GM18867 (cell line): ENCODE results near the gene PROS1.
"Not testable (repeated sequence)": the region's sequence is repeated elsewhere in the genome, so short reads cannot be mapped to it uniquely, and the experiment has no call there.

Experiments used
- ATAC-seq: cut with Tn5 transposase; IDR thresholded peaks from one replicate; pipeline ENCODE4 v1.9.1; 2021; ENCODE audit warnings: mild to moderate bottlenecking, moderate library complexity; ENCODE audit not compliant: unreplicated experiment

The PROS1 gene

DNA sequence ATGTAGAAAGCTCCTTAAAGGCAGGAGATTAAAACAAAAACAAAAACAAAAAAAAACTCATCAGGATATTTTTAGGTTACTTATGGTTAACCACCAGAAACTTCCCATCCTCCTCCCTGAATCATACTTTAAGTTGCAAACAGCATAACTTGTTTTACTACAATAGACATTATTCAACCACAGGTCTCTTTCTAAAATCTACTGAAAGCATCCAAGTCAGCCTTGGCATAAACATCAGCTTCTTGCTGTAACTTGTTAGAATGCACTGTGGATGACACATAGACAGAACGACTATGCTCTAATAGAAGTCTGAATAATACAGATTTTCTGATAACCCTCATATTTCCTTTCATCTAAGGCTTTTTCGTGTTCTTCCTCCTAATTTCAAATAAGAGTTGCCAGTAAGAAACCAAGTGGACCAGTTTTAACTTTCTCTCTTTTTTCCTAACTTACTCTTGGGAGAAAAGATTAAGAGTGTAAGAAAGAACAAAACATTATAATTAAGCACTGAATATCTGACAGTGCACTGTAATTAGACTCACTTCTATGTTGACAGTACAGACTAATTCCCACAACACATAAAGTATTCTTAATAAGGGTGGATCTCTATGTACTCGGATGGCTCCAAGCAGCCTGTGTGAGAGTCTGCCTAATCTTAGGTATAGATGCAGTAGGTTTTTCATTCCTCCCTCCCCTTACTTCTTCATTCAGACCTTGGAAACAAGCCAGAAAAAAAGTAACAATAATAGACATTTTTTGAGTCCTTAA, 95.3 kb downstream of the PROS1 start:
- peak; percentile 50 for ATAC-seq

DNA sequence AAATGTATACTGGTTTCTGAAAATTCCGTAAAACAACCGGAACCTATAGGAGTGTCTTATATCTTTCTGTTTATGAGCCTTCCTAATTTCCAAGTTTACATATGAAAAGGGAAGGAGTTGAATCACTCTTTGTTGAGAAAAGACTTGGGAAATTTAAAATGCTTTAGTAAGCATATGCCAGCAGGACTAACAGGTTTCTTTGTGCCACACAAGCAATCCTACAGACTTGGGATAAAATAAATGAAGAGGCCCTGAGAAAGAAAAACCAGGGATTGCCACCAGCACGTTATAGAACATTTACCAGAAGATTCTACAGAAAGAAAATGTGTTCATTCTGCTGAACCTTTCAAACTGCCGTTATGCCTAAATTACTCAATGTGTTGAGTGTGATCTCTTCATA, 96.3 kb downstream of the PROS1 start:
- ATAC-seq, result not testable (repeated sequence)

DNA sequence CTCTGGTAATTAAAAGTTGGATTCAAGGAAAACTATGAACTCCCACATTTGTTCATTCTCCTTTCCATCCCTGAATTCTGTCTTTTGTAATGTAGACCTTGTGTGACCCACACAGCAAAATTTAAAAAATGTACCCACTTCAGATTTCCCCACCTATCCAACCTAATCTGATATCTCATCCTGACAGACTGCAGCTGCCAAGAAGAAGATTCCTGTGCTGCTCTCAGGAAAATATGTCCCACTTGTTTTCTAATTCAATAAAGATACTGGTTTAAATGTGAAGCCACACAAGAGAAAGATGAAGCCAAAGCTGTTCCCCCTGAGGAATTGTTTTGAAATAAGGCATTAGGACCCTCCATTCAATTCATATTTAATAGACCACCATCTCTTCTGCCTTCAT, 100.3 kb downstream of the PROS1 start:
- ATAC-seq, result not testable (repeated sequence)

DNA sequence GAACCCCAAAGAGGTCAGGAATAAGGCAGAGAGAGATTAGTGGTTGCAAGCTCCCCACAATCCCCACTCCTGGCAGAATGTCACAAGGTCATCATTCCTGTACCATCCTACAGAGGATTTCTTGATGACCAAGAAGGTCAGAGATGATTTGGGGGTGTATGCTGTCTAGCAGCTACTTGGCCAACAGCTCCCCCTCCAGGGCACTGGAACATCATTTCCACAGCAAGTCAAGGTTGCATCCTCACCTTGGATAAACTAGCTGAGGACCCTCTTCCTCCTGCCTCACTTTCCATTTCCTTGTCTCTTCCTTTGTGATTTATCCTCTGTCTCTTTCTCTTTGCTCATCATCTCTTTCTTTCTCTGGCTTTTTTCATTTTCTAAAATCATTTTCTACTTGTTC, 106.3 kb downstream of the PROS1 start:
- no peak for ATAC-seq

DNA sequence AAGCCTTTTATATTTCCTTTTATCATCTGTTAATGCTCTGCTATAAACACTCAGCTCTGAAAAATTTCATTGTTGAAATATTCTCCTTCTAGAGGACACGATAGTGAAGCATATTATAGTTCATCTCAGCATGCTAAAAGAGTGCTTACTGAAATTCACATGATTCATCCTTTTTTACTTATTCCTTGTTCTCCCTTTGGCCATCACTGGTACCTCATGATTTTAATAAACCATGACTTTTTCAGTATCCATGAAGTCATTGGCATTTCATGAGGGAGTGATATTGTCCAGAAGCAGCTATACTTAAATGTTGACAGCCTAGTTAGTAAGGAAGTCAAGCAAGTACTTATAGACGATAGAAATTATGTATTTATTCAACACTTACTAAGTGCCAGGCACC, 112.7 kb downstream of the PROS1 start:
- ATAC-seq, result no peak

DNA sequence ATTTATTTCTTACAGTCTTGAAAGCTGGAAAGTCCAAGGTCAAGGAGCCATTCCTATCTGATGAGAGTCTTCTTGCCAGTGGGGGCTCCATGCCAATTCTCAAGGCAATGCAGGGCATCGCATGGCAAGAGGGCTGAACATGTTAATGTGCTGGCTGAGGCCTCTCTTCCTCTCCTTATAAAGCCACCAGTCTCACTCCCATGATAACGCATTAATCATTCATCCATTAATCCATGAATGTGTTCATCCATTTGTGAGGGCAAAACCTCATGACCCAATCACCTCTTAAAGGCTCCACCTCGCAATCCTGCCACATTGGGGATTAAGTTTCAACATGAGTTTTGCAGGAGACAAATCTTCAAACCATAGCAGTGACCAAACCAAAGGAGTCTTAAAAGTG, 118.3 kb downstream of the PROS1 start:
- no peak for ATAC-seq

DNA sequence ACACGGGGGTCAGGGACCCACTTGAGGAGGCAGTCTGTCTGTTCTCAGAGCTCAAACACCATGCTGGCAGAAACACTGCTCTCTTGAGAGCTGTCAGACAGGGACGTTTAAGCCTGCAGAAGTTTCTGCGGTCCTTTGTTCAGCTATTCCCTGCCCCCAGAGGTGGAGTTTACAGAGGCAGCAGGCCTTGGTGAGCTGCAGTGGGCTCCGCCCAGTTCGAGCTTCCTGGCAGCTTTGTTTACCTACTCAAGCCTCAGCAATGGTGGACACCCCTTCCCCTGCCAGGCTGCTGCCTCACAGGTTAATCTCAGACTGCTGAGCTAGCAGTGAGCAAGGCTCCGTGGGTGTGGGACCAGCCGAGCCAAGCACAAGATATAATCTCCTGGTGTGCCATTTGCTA, 121.5 kb downstream of the PROS1 start:
- ATAC-seq, result not testable (repeated sequence)

DNA sequence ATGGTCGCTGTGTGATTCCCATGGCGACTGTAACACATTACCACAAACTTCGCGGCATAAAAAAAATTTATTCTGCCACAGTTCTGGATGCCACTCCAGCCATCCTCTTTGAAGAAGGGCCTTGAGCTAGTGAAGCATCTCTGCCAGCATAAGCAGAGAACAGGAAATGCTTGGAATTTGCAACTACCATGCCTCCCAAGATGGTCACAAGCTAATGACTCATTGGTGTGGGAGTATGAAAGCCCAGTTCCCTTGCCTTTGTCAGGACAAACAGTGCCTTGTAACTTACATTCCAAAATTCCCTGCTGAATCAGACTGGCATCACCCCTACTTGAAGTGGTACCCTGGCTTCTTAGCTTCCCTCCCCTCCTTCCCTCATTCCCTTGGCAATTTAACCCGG, 129.7 kb downstream of the PROS1 start:
- no peak for ATAC-seq

DNA sequence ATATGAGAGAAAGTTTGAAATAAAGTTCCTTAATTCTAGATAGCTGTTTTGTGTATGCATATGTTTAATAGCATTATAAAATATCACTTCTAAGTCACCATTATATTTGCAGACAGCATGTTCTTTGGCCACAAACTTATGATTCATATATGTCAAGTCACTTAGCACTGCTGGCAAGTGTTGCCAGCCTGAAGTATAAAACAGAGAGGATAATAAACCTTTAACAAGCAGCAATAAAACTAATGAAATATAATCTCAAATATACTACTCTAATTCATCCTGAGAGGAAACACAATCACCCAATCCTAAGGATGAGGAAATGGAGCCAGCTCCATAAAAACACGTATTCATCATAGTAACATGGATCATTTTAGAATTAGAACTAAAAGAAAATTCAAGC, 134.5 kb downstream of the PROS1 start:
- not testable (repeated sequence) for ATAC-seq
